GM18867 (cell line): ENCODE measurements around the gene HHIPL1.
"Not testable (repeated sequence)": the region's sequence is repeated elsewhere in the genome, so short reads cannot be mapped to it uniquely, and the experiment has no call there.

Experiments used
- ATAC-seq: cut with Tn5 transposase; IDR thresholded peaks from one replicate; pipeline ENCODE4 v1.9.1; 2021; ENCODE audit warnings: mild to moderate bottlenecking, moderate library complexity; ENCODE audit not compliant: unreplicated experiment

The HHIPL1 gene

DNA sequence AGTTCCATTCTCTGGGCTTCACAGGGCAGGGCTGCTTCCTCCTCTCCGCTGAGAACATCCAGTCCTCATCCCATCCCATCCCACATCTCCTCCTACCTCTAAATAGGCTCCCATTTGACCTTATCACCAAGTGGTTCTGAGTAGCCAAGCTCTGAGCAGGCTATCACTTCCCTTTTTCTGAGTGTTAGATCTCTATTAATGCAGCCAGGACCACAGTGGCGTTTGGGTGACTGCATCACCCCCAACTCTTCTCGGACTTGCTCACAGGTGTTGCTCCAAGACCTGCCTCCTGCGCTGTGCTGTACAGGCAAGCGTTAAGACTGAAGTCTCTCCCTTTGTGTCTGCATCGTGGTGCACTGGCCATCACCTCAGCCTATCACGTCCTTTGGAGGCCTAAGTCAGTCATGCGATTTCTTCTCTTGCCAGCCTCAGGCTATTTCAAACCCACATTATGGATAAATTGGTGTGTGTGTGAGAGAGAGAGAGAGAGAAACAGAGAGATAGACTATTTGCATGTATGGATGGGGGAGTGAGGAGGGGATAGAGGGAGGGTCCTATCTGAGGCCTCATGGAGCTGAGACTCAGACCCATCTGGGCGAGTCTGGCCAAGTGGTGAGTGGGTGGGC is 12.4 kb upstream of the HHIPL1 start:
- no peak for ATAC-seq

DNA sequence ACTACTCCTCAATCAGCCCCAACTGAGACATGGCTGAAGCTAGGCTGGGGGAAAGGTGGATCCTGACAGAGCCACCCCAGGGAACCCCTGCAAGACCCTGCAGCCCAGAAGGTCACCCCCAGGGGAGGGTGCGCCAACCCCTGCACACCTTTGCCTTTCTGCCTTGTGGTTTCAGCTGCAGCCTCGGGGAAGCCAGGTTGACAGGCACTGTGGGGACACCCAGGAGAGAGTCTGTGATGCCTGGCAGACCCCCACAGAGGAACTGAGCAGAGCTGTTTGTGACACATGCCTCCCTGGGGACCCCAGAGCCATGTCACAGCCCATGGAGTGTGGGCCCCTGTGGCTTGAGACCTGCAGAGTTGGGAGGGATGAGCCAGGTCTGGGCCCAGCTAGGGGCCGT is 11.8 kb upstream of the HHIPL1 start:
- ATAC-seq: no peak

DNA sequence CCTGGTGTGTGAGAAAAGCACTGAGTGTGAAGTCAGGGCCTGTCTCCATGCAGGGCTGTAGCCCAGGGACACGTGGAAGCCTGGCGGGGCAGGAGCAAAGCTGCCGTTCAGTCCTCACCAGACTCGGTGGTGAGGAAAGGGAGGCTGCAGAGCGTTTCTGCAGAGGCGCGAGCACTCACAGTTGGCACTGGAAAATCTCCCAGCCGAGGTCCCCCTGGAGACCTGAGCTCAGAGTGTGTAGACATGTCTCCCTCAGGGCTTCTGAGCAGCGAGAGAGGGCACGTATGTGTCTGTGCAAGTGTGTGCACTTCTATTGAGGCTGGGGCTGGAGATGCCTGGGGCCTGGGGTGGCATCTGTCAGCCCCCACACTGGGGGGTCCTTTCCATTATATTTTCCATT is 11.0 kb upstream of the HHIPL1 start:
- ATAC-seq: no peak

DNA sequence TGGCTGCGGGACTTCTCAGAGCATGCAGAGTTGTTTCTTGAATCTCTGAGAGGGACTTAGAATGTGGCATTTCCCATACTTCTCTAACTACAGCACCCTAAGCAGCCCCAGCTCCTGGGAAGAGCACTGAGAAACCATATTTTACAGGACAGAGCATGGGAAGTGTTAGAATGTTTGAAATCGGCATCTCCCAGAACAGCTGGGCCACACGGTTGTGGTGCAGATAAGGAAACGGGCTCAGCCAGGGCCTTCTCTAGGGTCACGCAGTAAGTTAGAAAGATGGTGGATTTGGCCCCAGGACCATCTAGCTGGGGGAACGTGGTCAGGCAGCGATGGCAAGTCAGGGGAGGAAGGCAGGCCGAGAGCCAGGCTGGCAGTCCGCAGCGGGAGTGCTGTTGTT is 10.5 kb upstream of the HHIPL1 start:
- ATAC-seq: no peak

DNA sequence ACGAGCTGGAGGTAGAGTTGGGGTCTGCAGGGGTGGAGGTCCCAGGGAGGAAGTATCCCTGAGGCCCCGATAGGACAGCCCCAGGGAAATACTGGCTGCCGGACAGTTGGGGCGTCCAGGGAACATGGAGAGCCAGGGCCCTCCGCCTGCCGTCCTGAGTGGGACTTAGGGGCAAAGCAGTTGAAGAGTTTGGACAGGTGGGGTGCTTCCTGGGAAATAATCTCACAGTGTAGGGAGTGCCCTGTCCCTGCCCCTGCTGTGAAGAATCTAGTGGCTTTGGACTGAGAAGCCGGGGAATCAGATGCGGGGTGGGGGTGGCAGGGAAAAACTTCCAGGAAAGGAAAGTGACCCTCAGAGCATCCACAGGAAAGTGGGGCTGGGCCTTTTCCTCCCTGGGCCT is 9.8 kb upstream of the HHIPL1 start:
- ATAC-seq: no peak

DNA sequence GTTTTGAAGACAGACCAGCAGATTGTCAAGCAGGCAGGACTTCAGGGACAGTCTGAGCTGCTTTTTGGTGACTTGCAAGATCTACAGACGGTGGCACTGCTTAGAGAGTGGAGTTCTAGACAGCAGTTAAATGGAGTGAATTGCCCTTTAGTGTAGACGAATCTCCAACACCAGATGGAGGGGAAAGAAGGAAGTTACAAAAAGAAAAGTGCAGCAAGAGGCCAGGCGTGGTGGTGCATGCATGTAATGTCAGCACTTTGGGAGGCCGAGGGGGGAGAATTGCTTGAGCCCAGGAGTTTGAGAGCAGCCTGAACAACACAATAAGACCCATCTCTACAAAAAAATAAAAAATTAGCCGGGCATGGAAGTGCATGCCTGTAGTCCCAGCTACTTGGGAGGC is 8.4 kb upstream of the HHIPL1 start:
- no peak for ATAC-seq

DNA sequence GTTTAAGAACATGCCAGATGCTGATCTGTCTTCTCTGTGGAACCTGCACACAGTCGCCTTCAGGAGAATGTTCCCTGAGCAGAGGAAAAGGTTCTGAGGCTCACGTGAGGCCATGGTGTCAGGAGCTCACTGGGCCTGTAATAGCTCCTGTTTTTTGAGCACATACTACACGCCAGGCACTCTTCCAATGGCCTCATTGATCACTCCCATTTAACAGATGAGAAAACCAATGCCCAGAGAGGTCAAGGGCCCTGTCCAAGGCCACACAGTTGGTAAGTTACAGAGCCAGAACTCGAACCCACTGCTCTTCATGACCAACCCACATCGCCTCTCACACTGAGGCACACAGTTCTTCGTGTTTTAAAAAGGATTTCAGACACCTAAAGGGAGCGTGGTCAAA is 7.3 kb upstream of the HHIPL1 start:
- no peak for ATAC-seq

DNA sequence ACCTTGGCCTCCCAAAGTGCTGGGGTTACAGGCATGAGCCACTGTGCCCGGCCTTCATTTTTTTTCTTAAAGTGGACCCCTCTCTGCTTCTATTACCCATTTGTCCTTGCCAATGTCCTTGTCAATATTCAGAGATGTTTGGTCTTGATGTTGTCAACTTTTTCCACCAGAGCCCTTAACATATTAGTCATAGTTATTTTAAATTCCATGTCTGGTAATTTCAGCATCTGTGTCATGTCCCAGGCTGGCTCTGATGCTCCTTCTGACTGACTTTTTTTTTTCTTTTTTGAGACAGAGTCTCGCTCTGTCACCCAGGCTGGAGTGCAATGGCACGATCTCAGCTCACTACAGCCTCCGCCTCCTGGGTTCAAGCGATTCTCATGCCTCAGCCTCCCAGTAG is 2.2 kb upstream of the HHIPL1 start:
- not testable (repeated sequence) for ATAC-seq

DNA sequence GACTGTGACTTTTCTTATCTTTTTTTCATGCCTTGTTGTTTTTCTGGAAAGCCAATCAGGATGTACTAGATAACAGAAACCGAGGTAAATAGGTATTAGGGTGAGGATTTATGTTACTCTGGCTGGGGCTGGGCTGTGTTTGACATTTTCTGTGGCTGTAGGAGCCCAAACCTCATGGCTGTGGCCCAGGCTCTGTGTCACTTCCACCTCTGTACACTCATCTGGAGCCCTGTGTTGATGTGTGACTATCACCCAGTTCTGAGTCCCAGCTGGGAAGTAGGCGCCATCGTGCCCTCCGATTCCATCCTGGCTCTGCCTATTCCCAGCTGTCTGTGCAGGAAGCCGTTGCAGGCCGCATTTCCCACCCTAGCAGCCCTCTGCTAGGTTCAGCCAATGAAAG is 1.6 kb upstream of the HHIPL1 start:
- no peak for ATAC-seq

DNA sequence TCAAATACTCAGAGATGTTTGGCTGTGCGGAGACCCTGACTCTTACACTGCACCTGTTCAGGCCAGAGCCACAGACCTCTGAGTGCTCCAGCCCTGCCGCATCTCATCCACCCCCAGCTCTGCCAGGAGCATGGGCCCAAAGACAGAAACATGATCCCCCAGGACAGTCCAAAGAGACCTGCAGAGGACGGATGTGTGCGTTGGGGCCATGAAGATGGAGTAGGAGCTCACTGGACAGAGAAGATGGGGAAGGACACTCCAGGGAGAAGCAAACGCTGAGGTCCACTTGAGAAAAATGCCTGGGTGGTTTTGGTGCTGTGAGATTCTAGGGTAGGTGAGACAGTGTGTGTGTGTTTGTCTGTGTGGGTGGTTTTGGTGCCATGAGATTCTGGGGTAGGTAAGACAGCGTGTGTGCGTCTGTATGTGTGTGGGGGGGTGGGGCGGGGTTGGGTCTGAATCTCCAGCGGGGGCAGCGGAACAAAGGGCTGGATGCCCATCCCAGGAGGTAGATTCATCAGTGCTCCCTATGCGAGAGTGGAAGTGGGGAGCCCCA is 818 bp upstream of the HHIPL1 start:
- no peak for ATAC-seq

DNA sequence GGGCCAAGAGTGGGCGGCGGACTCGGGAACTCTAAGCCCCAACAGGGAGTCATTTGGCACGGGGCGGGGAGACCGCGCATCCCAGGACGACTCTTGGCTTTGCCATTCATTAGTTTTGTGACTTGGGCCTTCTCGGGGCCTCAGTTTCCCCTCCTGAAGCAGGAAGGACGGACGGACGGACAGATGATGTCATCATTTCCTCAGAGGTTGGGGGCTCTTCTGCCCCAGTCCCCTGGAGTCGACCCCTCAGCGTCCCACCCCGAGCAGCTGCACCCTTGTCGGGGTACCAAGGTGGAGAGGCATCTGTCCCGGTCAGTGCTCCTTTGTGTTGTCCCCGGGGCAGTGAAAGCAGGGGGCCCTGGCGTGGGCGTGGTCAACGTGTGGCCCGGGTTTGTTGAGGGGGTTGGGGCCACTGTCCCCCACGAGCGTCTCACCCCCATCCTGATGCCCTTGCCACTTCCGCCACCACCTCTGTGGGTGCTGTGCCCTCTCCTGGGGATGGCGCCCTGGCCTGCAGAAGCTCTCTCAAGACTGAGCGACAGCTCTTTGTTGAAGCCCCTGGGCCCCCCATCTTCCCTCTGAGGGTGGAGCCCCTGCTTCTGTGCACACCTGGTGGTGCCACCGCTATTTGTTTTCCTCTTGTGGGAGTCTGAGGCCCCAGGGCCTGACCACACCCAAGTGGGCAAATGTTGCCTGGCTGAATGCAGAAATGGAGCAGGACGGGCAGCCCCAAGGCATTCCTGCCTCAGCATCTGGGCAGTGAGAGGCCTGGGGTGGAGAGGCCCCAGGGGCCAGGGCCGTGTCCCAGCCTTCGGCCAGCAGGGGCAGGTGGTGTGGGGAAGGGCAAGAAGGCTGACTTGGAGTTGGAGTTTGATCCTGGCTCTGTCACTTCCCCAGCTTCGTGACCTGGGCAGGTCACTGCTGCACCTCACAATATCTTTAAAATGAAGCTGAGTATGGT is 896 bp downstream of the HHIPL1 start:
- ATAC-seq: no peak

DNA sequence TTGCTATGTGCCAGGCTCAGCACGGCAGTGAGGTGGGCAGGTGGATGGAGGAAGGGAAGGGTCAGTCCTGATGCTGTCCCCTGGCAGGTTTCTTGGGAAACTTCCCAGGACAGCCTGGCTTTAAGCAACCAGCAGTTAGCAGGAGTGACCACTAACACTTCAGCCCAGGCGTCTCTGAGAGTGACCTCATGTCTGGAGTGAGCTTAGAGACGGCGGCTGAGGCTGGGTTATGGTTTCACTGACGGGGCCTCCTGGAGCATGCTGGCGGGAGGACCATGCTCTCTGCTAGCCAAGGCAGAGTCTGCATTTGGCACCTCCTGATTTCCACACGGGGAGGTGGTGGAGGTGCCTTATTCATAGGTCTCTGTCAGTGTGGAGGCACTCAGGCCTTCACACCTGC is 2.5 kb downstream of the HHIPL1 start:
- no peak for ATAC-seq

DNA sequence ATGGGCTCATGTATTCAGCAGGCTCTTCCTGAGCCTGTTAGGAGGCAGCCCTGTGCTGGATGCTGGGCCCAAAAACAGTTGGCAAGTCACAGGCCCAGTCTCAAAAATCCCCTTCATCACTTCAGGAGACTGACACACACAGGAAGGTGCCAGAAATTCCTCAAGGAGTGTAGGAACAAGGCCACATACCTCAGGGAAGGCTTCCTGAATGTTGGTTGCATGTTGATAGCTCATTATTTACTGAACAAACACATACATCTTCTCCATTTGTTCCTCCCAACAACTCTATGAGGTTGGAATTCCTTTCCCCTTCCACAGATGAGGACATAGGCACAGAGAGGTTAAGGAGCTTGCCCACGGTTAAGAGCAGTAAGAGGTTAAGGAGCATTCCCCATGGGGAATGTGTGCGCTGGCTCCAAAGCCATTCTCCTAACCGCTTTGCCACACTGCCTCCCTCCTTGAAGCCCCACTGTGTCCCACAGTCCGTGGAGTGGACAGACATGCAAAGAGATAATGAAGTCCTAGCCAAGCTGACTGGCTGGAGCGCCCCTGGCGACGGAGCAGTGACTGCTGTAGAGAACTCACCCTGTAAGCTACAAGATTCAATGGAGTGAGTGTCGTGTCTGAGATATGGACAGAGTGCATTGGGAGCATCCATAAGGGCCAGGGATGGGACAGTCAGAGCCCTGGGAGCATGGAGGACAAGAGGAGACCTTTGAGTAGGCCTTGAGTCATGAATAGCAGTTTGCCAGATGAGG is 3.3 kb downstream of the HHIPL1 start:
- no peak for ATAC-seq

DNA sequence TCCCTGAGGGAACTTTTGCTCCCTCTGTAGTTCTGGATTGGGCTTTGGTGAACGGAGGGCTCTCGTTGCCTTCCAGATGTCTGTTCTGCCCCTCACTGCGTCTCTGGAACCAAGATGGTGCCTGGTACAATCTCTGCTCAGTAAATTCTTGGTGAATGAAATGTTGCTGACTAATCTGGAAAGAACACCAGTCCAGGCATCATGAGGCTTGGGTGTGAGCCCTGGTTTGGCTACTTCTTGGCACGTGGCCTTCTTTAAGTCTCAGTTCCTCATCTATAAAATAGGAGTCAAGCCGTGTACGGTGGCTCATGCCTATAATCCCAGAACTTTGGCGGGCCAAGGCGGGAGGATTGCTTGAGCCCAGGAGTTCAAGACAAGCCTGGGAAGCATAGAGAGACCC is 4.3 kb downstream of the HHIPL1 start:
- no peak for ATAC-seq

DNA sequence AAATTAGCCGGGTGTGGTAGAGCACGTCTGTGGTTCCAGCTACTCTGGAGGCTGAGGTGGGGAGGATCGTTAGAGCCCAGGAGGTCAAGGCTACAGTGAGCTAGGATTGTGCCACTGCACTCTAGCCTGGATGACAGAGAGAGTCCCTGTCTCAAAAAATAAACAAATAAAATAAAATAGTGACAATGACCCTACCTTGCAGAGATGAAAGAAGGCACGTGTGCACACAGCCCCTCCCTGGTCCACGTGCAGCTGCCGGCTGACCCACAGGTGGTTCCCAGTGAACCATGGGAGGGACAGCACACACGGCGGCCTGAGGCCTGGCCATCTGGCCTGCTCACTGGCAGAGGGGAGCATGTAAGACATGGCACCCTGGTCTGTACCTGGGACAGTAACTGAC is 4.7 kb downstream of the HHIPL1 start:
- no peak for ATAC-seq

DNA sequence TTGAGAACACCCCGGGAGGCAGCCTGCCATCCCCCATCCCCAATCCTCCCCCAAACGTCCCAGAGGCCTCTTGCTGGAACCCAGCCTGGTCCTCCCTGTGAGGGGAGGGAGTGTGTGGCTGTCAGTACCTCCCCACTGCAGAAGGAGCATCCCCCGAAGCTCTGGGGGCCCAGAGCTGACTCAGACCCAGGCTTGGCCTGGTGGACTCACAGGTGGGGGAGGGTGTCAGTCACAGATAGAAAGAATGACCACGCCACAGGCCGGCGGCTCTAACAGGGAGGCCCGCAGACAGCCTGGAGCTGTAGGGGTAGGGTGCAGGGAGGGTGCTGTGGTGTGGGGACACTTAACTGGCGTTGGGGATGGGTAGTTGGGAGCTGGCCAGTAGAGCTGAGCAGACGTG is 5.3 kb downstream of the HHIPL1 start:
- no peak for ATAC-seq

DNA sequence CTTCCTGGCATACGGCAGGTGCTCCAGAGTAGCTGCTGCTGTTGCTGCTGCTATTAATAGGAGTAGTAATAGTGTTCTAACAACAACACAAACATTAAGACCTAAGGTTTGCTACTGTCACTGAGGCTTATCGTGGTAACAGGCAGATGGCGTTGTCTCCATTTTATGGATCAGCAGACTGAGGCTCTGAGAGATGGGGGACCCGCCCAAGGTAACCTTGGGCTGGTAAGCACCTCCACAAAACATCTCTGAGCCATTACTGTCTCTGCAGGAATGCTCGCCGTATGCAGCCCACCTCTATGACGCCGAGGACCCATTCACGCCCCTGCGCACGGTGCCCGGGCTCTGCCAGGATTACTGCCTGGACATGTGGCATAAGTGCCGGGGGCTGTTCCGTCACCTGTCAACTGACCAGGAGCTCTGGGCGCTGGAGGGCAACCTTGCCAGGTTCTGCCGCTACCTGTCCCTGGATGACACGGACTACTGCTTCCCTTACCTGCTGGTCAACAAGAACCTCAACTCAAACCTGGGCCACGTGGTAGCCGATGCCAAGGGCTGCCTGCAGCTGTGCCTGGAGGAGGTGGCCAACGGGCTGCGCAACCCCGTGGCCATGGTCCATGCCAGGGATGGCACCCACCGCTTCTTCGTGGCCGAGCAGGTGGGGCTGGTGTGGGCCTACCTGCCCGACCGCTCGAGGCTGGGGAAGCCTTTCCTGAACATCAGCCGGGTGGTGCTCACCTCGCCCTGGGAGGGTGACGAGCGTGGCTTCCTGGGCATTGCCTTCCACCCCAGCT is 7.2 kb downstream of the HHIPL1 start:
- ATAC-seq: no peak

DNA sequence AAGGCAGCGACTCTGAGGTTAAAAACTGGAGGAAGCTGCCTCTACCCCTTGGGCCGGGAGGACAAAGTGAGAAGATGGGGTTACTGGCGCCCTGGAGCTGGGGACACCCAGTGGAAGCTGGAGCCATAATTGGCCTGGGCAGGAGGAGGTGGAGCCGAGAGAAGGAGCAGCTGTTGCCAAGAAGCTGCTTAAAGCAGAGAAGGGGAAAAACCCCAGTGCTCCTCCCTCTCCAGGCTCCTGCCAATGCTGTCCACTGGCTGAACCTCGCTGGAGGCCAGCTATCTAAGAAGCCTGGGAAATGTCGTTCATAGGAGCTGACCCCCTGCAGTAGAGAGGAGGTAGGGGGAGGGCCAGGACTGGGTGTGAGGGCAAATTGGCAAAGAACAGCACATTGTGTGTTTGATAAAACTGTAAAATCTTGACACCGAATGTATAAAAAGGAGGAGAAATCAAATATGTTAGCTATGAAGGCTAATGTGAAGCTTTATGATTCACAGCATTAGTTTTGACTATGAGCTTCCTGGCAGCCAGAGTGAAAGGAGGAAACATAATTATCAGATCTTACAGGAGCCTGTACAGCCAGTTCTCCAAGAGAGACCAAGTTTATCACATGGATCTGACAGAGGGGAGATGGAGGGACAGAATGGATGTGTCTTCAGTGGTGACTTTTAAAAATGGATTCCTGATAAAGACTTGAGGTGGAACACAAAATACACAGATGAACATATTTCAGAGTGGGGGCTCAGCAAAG is 9.5 kb downstream of the HHIPL1 start:
- no peak for ATAC-seq

DNA sequence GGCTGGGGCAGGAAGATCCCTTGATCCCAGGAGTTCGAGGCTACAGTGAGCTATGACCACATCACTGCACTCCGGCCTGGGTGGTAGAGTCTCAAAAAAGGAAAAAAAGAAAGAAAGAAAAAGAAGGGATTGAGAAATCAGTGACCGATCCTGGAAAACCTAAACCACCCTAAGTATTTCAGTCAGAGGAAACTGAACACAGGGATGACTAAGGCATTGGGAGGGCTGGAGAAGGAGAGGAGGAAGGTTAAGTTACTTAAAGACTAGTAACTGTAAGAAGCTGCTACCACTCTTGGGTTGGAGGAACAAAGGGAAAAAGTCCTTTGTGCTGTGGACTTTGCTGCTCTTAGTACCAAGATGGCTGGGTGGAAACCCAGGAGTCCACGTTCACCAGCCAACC is 10.6 kb downstream of the HHIPL1 start:
- no peak for ATAC-seq

DNA sequence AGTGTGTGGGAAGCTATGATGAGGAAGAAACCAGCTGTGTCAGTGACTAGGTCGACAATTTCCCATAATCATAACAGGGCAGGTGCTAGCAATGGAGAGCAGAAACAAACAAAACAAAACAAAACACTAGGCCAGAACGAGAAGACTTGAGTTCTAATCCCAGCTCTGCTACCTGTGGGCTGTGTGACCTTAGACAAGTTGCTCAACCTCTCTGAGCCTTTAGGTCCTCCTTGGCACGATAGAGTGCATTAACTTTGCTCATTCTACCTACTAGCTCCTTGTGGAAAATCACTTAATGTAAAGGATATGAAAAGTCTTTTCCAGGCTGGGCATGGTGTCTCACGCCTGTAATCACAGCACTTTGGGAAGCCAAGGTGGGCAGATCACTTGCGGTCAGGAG is 11.2 kb downstream of the HHIPL1 start:
- no peak for ATAC-seq
